Heart left ventricle (tissue), 16 donors: ENCODE results near the gene TATDN2. TPM values are rescaled to one million over a fixed set of nuclear protein-coding genes. Genes with fewer than 3 reads are reported as not detected.

Experiments
- ATAC-seq, 4 donors: fragments of 200-7000 bp; cut with Tn5 transposase; one replicate each; pipeline ENCODE4 v1.9.1; 2020 to 2022; ENCODE audit warnings: moderate library complexity in 4 of 4, mild to moderate bottlenecking in 3 of 4, moderate number of reproducible peaks in 1 of 4
- DNase-seq, 5 donors: peaks; one replicate each; pipeline ENCODE4 v3.0.0-alpha.2; 2020
- H3K27ac ChIP-seq, 12 donors: fragments of 200-600 bp; sonication (generic) in 4 of 12; one replicate each; pipeline versions ENCODE4 v1.5.0 to v1.8.0; 2016 to 2022; ENCODE audit warnings: mild to moderate bottlenecking in 2 of 12
- H3K27me3 ChIP-seq, 9 donors: fragments of 200-600 bp; sonication (generic) in 2 of 9; one replicate each; pipeline versions ENCODE4 v1.5.1 to v1.8.0; 2016 to 2022; ENCODE audit warnings: mild to moderate bottlenecking in 3 of 9
- H3K36me3 ChIP-seq, 9 donors: fragments of 200-600 bp; sonication (generic) in 2 of 9; one replicate each; pipeline versions ENCODE4 v1.5.0 to v1.8.0; 2018 to 2022; ENCODE audit warnings: mild to moderate bottlenecking in 2 of 9
- H3K4me1 ChIP-seq, 12 donors: fragments of 200-600 bp; sonication (generic) in 4 of 12; one replicate each; pipeline versions ENCODE4 v1.5.0 to v1.8.0; 2016 to 2022; ENCODE audit warnings: mild to moderate bottlenecking in 3 of 12
- H3K4me3 ChIP-seq, 12 donors: fragments of 200-600 bp; sonication (generic) in 4 of 12; one replicate each; pipeline versions ENCODE4 v1.5.0 to v1.8.0; 2017 to 2022; ENCODE audit warnings: mild to moderate bottlenecking in 9 of 12, moderate library complexity in 4 of 12
- H3K9me3 ChIP-seq, 12 donors: fragments of 200-600 bp; sonication (generic) in 4 of 12; one replicate each; pipeline versions ENCODE4 v1.5.0 to v1.8.0; 2016 to 2022; ENCODE audit warnings: mild to moderate bottlenecking in 1 of 12
- CTCF ChIP-seq, 12 donors: fragments of 200-600 bp; sonication (generic) in 4 of 12; IDR thresholded peaks; one replicate each; pipeline versions ENCODE4 v1.5.0 to v1.8.0; 2018 to 2022; ENCODE audit warnings: antibody characterized with exemption in 12 of 12, mild to moderate bottlenecking in 5 of 12
- POLR2A ChIP-seq, 2 donors: fragments of 450-650 bp; IDR thresholded peaks; one replicate each; pipeline ENCODE4 v1.6.1; 2017; ENCODE audit warnings: antibody characterized with exemption in 2 of 2, mild to moderate bottlenecking in 2 of 2, moderate library complexity in 2 of 2
- WGBS, 4 donors: extraction: QIAGEN DNeasy Blood & Tissue Kit in 2 of 4; methylation state at CpG; one replicate each; pipeline versions ENCODE4 v1.1.5 to v1.1.7; 2013 to 2018; 5-methylcytosine and 5-hydroxymethylcytosine counted together
- intact Hi-C, 10 donors: fragments of 100-400 bp; cut with DNase I; formaldehyde crosslinking; loops; one replicate each; pipeline versions ENCODE4 v1.11.1 to v1.14.2; 2022
- polyA plus RNA-seq, 2 donors: library from polyadenylated mRNA; stranded (reverse); fragments of 200-250 nt; gene quantifications; one replicate each; pipeline ENCODE4 v1.2.3, GENCODE V29; 2013
- total RNA-seq, 9 donors: library from RNA; depleted of rRNA in 2 of 9; stranded (reverse); fragments of >200 nt in 2 of 9; fragmentation: NEBNext Ultra II Directional in 3 of 9; extraction: Animal tissue kit (Norgen Biotek cat#: 25700) in 3 of 9; gene quantifications; one replicate each; pipeline versions ENCODE4 v1.1.0 to v1.2.4, GENCODE V29; 2016 to 2023
- donor health status: ischemic (EF 13 %, LVEDD 7.1; RV severe dilation, severe dysfunction).
- donor health status: healthy with polysubstance abuse.
- donor health status: DM: no; HTN: yes; CAD: no.
- donor health status: DM: no; HTN: no; CAD: no.
- donor health status: ischemic (EF 25% LVEDD 6.9; RV normal size, moderate dysfunction).
- donor health status: ischemic (EF 25% LVEDD 5.7; RV mildly dilated, moderate dysfunction).
- donor health status: healthy.
- donor health status: DM: yes; HTN: yes; CAD: no.
- donor health status: ischemic (EF 35%, LVEDD 5.7; RV mildly dilated, moderate dysfunction).
- donor health status: nonischemic (EF 11% LVEDD 7.7; RV severe dilation, severe dysfunction).
- donor health status: DM: yes; HTN: yes; CAD: no.
- donor health status: PGD.
- donor health status: ischemic (EF 29% LVEDD 5.4; RV normal size, mild dysfunction).
- donor health status: nonischemic (EF 23%, LVEDD 6.1; RV moderate dilation, normal function).

The TATDN2 gene
- total and polyA plus RNA-seq, 11 donors: 8.6 to 31.6 (median 16.8) TPM

GRCh38 chr3:10224794-10225665 is 23.2 kb upstream of the TATDN2 start:
- Histone ChIP-seq H3K4me1 (peaks cover 0 to 56% (median 4%) of the 10 kb centered on the region in 12 donors), H3K27me3 (no peaks in the 10 kb centered on the region), H3K9me3 (no peaks in the 10 kb centered on the region), H3K27ac (peak overlapping the region in 1 of 12 donors; percentile 18), H3K4me3 (no peak overlapping the region), H3K36me3 (peaks cover 0 to 22% (median 3%) of the 10 kb centered on the region in 9 donors)
- TF ChIP-seq POLR2A (IDR thresholded peaks at IDR 0.05): no peak
- peak; percentile 69 to 88 (median 84) for TF ChIP-seq CTCF (IDR thresholded peaks at IDR 0.05)
- DNase-seq (peak; percentile 68 to 75 (median 70)), ATAC-seq (peak; percentile 58 to 94 (median 91))
- 41 to 78% (median 58%) methylated on average over 4 of the region's 4 CpGs for WGBS, 4 donors
- intact Hi-C loops: loop anchor here (2.0 to 10.0 kb wide), 7 partner anchors 58 to 293 kb away; partner anchors contain the start of genes IRAK2 (in 5 of the 10) and CRELD1 (in 4 of the 10)

- peaks cover 0 to 48% (median 4%) of the 10 kb centered on the region in 12 donors for H3K4me1 ChIP-seq
- 71 to 77% (median 74%) methylated on average over 10 of the region's 10 CpGs for WGBS, 4 donors
- DNase-seq (no peak), ATAC-seq (no peak)
- H3K36me3 ChIP-seq: peaks cover 0 to 22% (median 3%) of the 10 kb centered on the region in 9 donors
- no peaks in the 10 kb centered on the region for H3K9me3 ChIP-seq
- TF ChIP-seq CTCF (IDR thresholded peaks at IDR 0.05) (no peak), POLR2A (IDR thresholded peaks at IDR 0.05) (no peak)
- H3K27me3 ChIP-seq: no peaks in the 10 kb centered on the region
- intact Hi-C loops: loop anchor here in 4 of 10 donors (5.0 to 10.0 kb wide), 3 partner anchors 61 to 294 kb away; partner anchors contain the start of genes CRELD1 (in 3 of the 4) and IRAK2 (in 1 of the 4)
- no peak overlapping the region for H3K4me3 ChIP-seq
- H3K27ac ChIP-seq: no peak overlapping the region
These were observed 22.0 kb upstream of the TATDN2 start for GRCh38 chr3:10226293-10226692.

GRCh38 chr3:10228248-10228950 is 19.9 kb upstream of the TATDN2 start:
- H3K27me3 ChIP-seq: no peaks in the 10 kb centered on the region
- DNase-seq: no peak
- peaks cover 0 to 8% (median 0%) of the 10 kb centered on the region in 9 donors for H3K36me3 ChIP-seq
- ATAC-seq: peak in 2 of 4 donors; percentile 42 to 46
- peaks cover 0 to 36% (median 4%) of the 10 kb centered on the region in 12 donors for H3K4me1 ChIP-seq
- peak overlapping the region in 1 of 12 donors; percentile 75 for H3K27ac ChIP-seq
- intact Hi-C loops: loop anchor here in 4 of 10 donors (5.0 to 10.0 kb wide), 3 partner anchors 64 to 296 kb away; partner anchors contain the start of genes CRELD1 (in 3 of the 4) and IRAK2 (in 1 of the 4)
- 73 to 84% (median 77%) methylated on average over 4 of the region's 4 CpGs for WGBS, 4 donors
- no peaks in the 10 kb centered on the region for H3K9me3 ChIP-seq
- no peak for TF ChIP-seq CTCF (IDR thresholded peaks at IDR 0.05)
- TF ChIP-seq POLR2A (IDR thresholded peaks at IDR 0.05): no peak
- no peak overlapping the region for H3K4me3 ChIP-seq
